GM12801 (cell line): Measurements from ENCODE around the gene RAB3C.

Source experiments
- CTCF ChIP-seq: IDR thresholded peaks from one replicate; pipeline ENCODE4 v1.5.1; 2011; ENCODE audit warnings: control low read depth; ENCODE audit not compliant: insufficient read length; ENCODE audit errors: extremely low read depth

Gene RAB3C

DNA sequence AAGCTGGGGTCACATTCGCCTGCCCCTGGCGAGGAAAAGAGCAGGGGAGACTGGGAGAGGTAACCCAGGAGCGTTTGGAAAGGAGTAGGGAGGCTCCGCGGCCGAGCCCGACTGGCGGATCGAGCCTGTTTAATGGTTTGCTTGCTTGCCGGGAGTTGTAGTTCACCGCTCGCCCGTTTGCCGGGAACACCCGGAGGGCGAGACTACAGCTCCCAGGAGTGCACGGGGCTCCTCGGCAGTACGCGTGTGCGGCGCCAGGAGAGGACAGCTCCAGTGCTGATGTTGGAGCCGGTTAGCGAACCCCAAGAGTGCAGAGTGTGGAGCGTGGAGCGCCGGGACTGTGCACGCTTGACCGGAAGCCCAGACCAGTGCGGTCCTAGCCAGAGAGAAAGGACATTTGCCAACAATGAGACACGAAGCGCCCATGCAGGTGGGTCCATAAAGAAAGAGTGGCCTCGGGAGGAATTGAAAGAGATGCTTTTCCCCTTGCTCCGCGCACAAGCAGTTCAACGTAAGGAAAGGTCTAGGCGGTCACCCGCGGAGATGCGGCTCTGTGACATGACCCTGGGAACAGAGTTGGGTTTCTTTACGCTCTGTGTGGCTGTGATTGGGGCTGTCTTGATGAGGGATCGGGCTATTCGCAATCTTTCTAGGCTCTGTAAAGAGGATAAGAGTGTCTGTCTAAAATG, at the start of gene RAB3C:
Gene RAB3C, plus strand, starts transcription at position 273 of the 689 bp plus-strand sequence. Its CDS starts 134 bp downstream, at position 407.
- no peak for TF ChIP-seq CTCF

DNA sequence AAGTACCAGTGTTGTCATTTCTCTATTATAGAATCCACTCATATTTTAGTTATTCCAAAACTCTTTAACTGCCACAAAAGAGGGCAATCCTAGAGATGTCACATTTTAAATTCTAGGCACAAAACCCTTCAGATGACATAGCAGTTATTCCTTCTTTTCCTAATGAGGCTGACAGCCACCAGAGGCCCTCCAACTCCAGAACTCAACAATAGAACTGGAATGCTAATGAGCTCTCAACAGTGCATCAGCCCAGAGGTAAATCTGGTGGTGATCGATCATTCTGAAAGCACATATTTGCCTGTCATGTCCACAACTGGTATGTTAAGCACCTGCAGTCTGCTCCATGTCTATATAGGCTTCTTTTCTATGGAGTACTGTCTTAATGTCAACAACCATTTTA, 40.2 kb upstream of the RAB3C start:
- no peak for TF ChIP-seq CTCF

DNA sequence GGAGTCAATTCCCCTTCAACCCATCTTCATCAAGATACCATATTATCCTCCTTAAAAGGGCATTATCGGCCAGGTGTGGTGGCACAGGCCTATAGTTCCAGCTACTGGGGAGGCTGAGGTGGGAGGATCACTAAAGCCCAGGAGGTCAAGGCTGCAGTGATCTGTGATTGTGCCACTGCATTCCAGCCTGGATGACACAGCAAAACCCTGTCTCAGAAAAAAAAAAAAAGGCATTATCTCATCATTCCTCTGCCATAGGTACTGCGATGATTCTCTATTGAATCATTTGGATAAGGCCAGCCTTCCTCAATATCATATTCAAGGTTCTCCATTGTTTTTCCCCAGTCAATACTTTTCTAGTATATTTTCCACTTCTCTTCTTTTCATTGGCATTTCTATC, 39.2 kb upstream of the RAB3C start:
- TF ChIP-seq CTCF = no peak

- no peak for TF ChIP-seq CTCF
These were observed 38.7 kb upstream of the RAB3C start for GRCh38 chr5:58544195-58544594.

- no peak for TF ChIP-seq CTCF
These were observed 37.9 kb upstream of the RAB3C start for GRCh38 chr5:58544926-58545325.

- no peak for TF ChIP-seq CTCF
These were observed 37.0 kb upstream of the RAB3C start for GRCh38 chr5:58545912-58546311.

GRCh38 chr5:58548068-58548467, 34.8 kb upstream of the RAB3C start:
- TF ChIP-seq CTCF = no peak
